ENCODE data around the gene CPB2.
A peak's percentile ranks its signal among the peaks of the same experiment; 100 is the strongest.

DNA sequence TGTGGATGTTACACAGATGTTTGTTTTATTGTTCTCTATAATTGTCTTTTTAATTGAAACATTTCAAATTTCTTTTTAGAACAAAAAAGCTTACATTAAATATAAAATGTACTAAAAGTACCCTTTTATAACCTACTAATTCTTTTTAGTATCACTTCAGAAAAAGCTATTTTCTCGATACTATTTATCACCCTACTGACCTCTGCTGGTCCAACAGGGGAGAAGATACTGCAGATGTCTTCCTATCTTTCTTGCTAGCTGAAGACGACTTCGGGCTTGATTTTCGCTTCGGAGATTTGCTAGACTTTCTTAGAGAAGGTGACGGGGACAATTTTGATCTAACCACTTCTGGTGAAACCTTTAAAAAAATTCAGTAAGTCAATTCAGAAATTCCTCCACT lies 94.7 kb downstream of the CPB2 start:
- TF ChIP-seq, protein P1, sequence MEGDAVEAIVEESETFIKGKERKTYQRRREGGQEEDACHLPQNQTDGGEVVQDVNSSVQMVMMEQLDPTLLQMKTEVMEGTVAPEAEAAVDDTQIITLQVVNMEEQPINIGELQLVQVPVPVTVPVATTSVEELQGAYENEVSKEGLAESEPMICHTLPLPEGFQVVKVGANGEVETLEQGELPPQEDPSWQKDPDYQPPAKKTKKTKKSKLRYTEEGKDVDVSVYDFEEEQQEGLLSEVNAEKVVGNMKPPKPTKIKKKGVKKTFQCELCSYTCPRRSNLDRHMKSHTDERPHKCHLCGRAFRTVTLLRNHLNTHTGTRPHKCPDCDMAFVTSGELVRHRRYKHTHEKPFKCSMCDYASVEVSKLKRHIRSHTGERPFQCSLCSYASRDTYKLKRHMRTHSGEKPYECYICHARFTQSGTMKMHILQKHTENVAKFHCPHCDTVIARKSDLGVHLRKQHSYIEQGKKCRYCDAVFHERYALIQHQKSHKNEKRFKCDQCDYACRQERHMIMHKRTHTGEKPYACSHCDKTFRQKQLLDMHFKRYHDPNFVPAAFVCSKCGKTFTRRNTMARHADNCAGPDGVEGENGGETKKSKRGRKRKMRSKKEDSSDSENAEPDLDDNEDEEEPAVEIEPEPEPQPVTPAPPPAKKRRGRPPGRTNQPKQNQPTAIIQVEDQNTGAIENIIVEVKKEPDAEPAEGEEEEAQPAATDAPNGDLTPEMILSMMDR (IDR thresholded peaks at IDR 0.05; ENCODE audit: low read depth, low read length), result peak; percentile 21
- no peak for TF ChIP-seq POLR2A (IDR thresholded peaks at IDR 0.05; ENCODE audit: extremely low read depth, insufficient read length)
